ENCODE measurements around the gene CC2D2A. TPM values are rescaled to one million over a fixed set of nuclear protein-coding genes. Genes with fewer than 3 reads are reported as not detected.

Gene CC2D2A
- total RNA-seq, 1 experiment from 2014 or later, result 10.2 TPM

DNA sequence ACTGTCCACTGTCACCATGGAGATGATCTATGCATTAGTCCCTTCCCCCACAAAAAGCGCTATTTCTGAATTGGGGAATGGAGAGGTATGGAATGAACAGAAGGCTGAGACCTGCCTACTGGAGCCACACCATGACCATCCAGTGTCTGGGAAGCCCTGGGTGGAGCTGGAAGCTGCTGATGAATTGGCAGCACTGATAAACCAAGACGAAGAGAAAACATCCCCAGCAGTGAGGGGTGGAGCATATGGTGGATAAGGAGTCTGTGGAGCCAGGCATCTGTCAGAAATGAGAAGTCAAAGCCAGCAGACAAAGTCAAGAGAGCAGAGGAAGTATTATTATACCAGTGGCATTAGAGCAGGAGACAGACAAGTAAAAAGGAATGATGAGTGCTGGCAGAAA, 13.2 kb downstream of the CC2D2A start:
- Mint-ChIP-seq H3K36me3 (peaks cover 29% of the 10 kb centered on the region), H3K4me3 (no peak overlapping the region), H3K27me3 (ENCODE audit: low read depth) (no peaks in the 10 kb centered on the region), H3K9me3 (peaks cover 19% of the 10 kb centered on the region), H3K4me1 (peaks cover 13% of the 10 kb centered on the region), H3K27ac (no peak overlapping the region)
- ChIA-PET POLR2A (no interaction called here), CTCF (no interaction called here)
- ATAC-seq, result no peak
- TF ChIP-seq ZNF396 (CRISPR knock-in tag; IDR thresholded peaks at IDR 0.05; ENCODE audit: borderline replicate concordance) (no peak), ATF3 (CRISPR knock-in tag; conservative IDR thresholded peaks at IDR 0.05) (no peak)
- DNase-seq (ENCODE audit: low spot score), result no peak

DNA sequence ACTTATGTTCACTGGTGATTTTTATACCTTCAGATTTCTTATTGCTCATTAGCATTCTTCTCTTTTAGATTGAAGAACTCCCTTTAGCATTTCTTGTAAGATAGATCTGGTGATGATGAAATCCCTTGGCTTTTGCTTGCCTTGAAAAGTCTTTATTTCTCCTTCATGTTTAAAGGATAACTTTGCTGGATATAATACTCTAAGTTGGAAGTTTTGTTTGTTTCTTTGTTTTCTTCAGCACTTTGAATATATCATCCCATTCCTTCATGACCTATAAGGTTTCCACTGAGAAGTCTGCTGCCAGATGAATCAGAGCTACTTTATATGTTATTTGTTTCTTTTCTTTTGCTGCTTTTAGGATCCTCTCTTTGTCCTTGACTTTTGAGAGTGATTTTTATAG, 18.5 kb downstream of the CC2D2A start:
- DNase-seq (ENCODE audit: low spot score), result no peak

DNA sequence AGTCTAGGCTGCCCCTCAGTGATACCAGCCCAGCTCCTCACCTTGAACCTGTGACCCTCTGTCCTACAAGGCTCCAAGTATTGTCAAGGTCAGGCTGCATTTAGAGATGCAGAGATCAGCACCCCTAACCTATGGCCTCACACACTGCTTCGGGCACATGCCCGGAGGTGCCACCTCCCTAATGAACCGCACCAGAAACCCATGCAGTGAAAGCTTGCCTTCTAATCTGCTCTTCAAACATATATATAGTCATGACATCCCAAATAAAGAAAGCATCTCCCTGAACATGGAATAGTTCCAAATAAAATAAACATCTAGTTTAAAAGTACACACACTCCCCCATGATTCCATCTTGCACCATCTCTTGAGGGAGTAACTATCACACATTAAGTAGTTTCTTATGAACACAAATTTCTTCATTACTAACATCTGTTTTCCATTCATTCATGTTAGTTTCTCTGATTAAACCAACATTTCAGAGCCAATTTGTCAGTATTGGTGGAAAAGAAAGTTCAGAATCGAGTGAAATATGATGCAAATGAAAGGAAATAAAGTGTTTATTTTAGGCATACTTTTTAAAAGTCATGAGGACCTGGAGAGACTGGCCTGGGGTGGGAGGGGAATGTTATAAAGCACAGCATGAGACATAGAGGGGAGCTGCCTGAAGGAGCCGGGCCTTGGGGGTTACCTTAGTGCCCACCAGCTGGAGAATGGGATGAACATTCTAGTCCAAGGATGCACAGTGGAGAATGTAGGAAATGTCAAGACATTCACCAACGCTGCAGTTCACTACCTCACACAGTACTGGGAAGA, 19.2 kb downstream of the CC2D2A start:
- peaks cover 45% of the 10 kb centered on the region for H3K36me3 Mint-ChIP-seq
- CTCF ChIA-PET, result no interaction called here
- H3K4me1 Mint-ChIP-seq, result peaks cover 9% of the 10 kb centered on the region
- POLR2A ChIA-PET, result no interaction called here
- H3K27ac Mint-ChIP-seq, result no peak overlapping the region
- H3K4me3 Mint-ChIP-seq, result no peak overlapping the region
- DNase-seq (ENCODE audit: low spot score) (no peak), ATAC-seq (no peak)
- H3K27me3 Mint-ChIP-seq (ENCODE audit: low read depth), result no peaks in the 10 kb centered on the region
- peaks cover 31% of the 10 kb centered on the region for H3K9me3 Mint-ChIP-seq
- no peak for TF ChIP-seq ZNF121 (CRISPR knock-in tag; IDR thresholded peaks at IDR 0.05)
- TF ChIP-seq ZNF423 (CRISPR knock-in tag; IDR thresholded peaks at IDR 0.05), result no peak
- TF ChIP-seq PRRX2 (CRISPR knock-in tag; IDR thresholded peaks at IDR 0.05), result no peak
- TF ChIP-seq PRDM15 (CRISPR knock-in tag; IDR thresholded peaks at IDR 0.05), result no peak
- TF ChIP-seq ZBTB21 (CRISPR knock-in tag; IDR thresholded peaks at IDR 0.05; ENCODE audit: borderline replicate concordance), result no peak
- no peak for TF ChIP-seq RORB (CRISPR knock-in tag; IDR thresholded peaks at IDR 0.05)
- no peak for TF ChIP-seq FOXK1 (CRISPR knock-in tag; IDR thresholded peaks at IDR 0.05)
- no peak for TF ChIP-seq CREB1 (CRISPR knock-in tag; IDR thresholded peaks at IDR 0.05)

More for the DNA sequence above, 18.5 kb downstream of the CC2D2A start:
- H3K4me1 Mint-ChIP-seq, result peaks cover 9% of the 10 kb centered on the region
- H3K27me3 Mint-ChIP-seq (ENCODE audit: low read depth), result no peaks in the 10 kb centered on the region
- TF ChIP-seq, protein P1, sequence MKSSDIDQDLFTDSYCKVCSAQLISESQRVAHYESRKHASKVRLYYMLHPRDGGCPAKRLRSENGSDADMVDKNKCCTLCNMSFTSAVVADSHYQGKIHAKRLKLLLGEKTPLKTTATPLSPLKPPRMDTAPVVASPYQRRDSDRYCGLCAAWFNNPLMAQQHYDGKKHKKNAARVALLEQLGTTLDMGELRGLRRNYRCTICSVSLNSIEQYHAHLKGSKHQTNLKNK (CRISPR knock-in tag; IDR thresholded peaks at IDR 0.05), result no peak
- no peak for TF ChIP-seq ETV6 (CRISPR knock-in tag; IDR thresholded peaks at IDR 0.05)
- TF ChIP-seq TP53 (CRISPR knock-in tag; IDR thresholded peaks at IDR 0.05), result no peak
- TF ChIP-seq ZNF281 (CRISPR knock-in tag; IDR thresholded peaks at IDR 0.05), result no peak
- TF ChIP-seq ERG (CRISPR knock-in tag; IDR thresholded peaks at IDR 0.05), result no peak
- TF ChIP-seq IRF1 (CRISPR knock-in tag; IDR thresholded peaks at IDR 0.05), result no peak
- ChIA-PET POLR2A (no interaction called here), CTCF (no interaction called here)
- no peak overlapping the region for H3K27ac Mint-ChIP-seq
- no peak for ATAC-seq
- H3K9me3 Mint-ChIP-seq, result peaks cover 31% of the 10 kb centered on the region
- H3K4me3 Mint-ChIP-seq, result no peak overlapping the region
- H3K36me3 Mint-ChIP-seq, result peaks cover 45% of the 10 kb centered on the region

Data from WTC11 (cell line).